Fibroblast of pulmonary artery (primary cell): ENCODE measurements around the gene MRPL14.

Source experiments
- DNase-seq: peaks from one replicate; pipeline ENCODE4 v3.0.0-alpha.2; 2010; ENCODE audit warnings: low read depth
- H3K4me3 ChIP-seq: replicated peaks from 2 replicates; pipeline ENCODE4 v1.5.1; 2011; ENCODE audit warnings: low read depth, mild to moderate bottlenecking, control low read depth, low read length, moderate library complexity
- TF ChIP-seq, protein P1 (sequence below): IDR thresholded peaks from 2 replicates; pipeline ENCODE4 v1.5.1; 2011; ENCODE audit warnings: mild to moderate bottlenecking, control low read depth, low read length, inconsistent platforms; ENCODE audit errors: missing control alignments

MRPL14 gene

DNA sequence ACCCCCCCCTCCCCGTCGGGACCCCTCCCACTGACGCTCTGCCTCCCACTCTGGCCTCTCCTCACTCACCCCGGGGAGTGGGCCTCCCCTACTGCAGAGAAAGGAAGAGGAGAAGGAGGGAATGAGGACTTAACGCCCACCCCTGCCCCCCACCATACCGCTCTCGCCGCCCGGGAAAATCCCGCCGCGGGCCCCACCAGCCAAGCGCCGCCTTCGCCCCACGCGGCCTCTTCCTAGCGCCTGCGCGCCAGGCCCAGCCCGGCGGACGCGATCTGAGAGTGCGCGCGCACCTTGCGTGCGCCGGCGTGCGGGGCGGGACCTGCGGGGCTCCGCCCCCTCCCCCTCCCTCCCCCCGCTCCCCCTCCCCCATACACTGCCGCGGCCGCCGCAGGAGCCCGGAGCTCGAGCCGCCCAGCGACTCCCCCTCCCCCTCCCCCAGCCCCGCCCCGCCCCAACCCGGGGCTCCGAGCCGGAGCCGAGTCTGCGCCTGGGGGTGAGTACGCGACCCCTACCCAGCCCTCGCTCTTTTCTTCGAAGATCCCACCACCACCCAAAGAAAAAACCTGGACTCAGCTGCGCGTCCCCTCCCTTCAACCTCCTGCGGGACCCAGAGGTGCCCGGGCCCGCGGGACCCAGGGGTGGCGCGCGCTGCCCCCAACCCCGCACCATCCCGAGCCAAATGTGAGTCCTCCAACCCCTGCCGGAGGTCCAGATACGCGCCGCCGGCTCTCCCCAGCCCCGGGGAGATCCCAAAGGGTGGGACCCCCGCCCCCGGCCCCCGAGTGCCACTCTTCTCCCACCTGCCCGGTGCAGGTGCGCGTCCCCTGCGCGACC lies at the start of gene MRPL14, which contains the start of gene TMEM63B:
TSS of gene MRPL14 (minus strand) at position 267 of the 834 bp plus-strand sequence. CDS start 10,841 bp downstream, outside the sequence.
TSS of gene TMEM63B (plus strand) at position 369 of the 834 bp plus-strand sequence. CDS start 7,031 bp downstream, outside the sequence.
- H3K4me3 ChIP-seq, result peak within 1 kb of the TSS; percentile 82
- TF ChIP-seq, protein P1, sequence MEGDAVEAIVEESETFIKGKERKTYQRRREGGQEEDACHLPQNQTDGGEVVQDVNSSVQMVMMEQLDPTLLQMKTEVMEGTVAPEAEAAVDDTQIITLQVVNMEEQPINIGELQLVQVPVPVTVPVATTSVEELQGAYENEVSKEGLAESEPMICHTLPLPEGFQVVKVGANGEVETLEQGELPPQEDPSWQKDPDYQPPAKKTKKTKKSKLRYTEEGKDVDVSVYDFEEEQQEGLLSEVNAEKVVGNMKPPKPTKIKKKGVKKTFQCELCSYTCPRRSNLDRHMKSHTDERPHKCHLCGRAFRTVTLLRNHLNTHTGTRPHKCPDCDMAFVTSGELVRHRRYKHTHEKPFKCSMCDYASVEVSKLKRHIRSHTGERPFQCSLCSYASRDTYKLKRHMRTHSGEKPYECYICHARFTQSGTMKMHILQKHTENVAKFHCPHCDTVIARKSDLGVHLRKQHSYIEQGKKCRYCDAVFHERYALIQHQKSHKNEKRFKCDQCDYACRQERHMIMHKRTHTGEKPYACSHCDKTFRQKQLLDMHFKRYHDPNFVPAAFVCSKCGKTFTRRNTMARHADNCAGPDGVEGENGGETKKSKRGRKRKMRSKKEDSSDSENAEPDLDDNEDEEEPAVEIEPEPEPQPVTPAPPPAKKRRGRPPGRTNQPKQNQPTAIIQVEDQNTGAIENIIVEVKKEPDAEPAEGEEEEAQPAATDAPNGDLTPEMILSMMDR, result no peak
- peak; percentile 91 for DNase-seq

DNA sequence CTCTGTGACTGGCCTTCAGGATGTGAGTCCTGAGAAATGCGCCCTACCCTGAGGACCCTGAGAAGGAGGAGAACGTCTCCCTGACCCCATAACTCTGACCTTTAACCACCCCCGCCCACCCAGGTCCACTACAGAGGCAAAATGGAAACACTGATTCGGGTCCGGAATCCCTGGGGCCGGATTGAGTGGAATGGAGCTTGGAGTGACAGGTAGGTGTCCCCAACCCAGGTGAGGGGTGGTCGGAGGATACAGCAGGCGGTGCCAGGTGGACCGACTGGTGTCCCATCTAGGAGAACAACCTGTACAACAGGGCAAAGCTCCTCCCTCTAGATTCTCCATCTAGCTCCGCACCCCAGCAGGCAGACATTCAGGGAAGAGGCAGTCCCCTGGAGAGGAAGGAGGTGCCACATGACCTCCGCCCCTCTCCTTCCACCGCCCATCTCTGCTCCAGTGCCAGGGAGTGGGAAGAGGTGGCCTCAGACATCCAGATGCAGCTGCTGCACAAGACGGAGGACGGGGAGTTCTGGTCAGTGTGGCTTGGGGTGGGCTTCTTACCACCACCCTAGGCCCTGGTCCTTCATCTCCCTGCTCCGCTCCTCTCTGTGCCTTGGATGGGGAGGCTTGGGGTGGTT lies 49.0 kb upstream of the MRPL14 start:
- no peak overlapping the region for H3K4me3 ChIP-seq
- TF ChIP-seq, protein P1, result no peak
- DNase-seq, result no peak

DNA sequence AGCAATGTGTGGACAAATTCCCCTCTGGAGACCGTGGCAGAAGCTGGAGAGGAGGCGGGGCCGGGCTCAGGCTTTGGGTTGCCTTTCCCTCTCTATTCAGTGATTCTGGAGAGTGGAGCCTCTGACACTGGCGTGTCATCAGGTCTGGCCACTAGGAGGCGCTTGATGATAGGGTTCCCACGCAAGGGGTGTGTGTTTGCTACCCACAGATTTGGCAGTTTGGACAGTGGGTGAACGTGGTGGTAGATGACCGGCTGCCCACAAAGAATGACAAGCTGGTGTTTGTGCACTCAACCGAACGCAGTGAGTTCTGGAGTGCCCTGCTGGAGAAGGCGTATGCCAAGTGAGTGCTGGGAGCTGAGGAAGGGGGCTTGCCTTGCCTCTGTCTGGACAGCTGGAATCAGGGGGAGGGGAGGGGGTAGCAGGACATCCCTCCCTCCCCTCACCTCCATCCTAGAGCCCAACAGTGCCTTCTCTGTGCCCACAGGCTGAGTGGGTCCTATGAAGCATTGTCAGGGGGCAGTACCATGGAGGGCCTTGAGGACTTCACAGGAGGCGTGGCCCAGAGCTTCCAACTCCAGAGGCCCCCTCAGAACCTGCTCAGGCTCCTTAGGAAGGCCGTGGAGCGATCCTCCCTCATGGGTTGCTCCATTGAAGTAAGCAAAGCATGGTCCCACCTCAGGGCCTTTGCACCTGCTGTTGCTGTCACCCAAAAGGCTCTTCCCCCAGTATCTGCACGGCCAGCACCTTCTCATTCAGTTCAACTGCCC lies 45.7 kb upstream of the MRPL14 start:
- no peak overlapping the region for H3K4me3 ChIP-seq
- peak; percentile 81 for DNase-seq
- TF ChIP-seq, protein P1, result peak; percentile 92

DNA sequence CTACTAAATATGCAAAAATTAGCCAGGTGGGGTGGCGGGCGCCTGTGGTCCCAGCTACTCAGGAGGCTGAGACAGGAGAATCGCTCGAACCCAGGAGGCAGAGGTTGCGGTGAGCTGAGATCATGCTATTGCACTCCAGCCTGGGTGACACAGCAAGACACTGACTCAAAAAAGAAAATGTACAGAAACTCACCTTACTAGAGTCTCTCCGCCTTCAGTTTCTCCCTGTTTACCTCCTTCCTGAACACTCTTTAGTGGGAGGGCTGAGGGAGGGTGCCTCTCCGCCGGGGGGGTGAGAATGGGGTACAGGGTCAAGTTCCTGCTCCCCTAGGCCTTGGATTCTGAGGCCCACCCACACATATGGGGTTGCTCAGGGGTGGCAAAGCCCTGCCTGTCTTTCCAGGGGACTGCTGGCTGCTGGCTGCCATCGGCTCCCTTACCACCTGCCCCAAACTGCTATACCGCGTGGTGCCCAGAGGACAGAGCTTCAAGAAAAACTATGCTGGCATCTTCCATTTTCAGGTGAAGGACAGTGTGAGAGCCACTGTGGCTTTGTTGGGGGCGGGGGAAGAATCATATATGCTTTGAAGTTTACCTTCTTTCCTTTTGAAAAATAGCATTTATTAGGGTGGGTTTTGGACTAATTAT lies 44.8 kb upstream of the MRPL14 start:
- no peak for DNase-seq
- TF ChIP-seq, protein P1, result no peak
- H3K4me3 ChIP-seq, result no peak overlapping the region

DNA sequence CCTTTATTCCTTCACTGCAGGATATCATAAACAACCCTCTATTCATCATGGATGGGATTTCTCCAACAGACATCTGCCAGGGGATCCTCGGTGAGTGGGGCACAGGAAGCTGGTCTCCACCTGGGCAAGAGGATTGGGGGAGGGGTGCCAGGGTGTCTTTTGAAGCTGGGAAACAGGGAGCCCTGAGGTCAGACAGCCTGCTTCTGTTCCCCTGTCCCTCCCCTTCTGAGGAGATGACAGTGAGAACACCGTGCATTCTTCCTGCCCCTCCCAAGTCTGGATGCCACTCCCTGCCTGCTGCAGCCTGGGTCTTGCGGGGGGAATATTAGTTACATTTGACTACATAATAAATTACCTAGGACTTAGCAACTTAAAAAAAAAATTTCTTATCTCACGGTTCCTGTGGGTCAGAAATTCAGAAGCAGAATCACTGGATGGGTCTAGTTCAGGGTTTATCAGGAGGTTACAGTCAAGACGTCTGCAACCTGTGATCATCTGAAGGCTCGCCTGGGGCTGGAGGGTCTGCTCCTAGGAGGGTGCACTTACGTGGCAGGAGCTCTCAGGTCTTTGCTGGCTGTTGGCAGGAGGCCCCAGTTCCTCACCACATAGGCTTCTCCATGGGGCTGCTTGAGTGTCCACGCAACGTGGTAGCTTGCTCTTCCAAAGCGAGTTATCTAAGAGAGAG lies 42.8 kb upstream of the MRPL14 start:
- TF ChIP-seq, protein P1, result no peak
- no peak for DNase-seq
- no peak overlapping the region for H3K4me3 ChIP-seq

DNA sequence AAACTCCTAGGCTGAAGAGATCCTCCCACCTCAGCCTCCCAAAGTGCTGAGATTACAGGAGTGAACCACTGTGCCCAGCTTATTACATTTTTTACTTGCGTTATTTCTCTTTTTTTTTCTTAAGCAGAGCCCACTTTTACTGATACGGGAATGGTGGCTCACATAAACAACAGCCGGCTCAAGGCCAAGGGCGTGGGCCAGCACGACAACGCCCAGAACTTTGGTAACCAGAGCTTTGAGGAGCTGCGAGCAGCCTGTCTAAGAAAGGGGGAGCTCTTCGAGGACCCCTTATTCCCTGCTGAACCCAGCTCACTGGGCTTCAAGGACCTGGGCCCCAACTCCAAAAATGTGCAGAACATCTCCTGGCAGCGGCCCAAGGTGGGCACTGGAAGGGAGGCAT lies 41.9 kb upstream of the MRPL14 start:
- TF ChIP-seq, protein P1, result no peak
- H3K4me3 ChIP-seq, result no peak overlapping the region
- DNase-seq, result no peak
